Neural cell (in vitro differentiated cells): Measurements from ENCODE around the gene SPAM1.

Source experiments
- CTCF ChIP-seq: fragments of 450-650 bp; IDR thresholded peaks from 2 replicates; pipeline ENCODE4 v1.5.1; 2014; ENCODE audit warnings: antibody characterized with exemption, mild to moderate bottlenecking, moderate library complexity; ENCODE audit not compliant: poor library complexity, severe bottlenecking
- POLR2AphosphoS5 ChIP-seq: IDR thresholded peaks from 2 replicates; pipeline ENCODE4 v1.6.1; 2012

GRCh38 chr7:123996327-123996625 is 71.2 kb downstream of the SPAM1 start:
- TF ChIP-seq CTCF (no peak), POLR2AphosphoS5 (no peak)
